ENCODE results near the gene CUL4A.

The CUL4A gene

DNA sequence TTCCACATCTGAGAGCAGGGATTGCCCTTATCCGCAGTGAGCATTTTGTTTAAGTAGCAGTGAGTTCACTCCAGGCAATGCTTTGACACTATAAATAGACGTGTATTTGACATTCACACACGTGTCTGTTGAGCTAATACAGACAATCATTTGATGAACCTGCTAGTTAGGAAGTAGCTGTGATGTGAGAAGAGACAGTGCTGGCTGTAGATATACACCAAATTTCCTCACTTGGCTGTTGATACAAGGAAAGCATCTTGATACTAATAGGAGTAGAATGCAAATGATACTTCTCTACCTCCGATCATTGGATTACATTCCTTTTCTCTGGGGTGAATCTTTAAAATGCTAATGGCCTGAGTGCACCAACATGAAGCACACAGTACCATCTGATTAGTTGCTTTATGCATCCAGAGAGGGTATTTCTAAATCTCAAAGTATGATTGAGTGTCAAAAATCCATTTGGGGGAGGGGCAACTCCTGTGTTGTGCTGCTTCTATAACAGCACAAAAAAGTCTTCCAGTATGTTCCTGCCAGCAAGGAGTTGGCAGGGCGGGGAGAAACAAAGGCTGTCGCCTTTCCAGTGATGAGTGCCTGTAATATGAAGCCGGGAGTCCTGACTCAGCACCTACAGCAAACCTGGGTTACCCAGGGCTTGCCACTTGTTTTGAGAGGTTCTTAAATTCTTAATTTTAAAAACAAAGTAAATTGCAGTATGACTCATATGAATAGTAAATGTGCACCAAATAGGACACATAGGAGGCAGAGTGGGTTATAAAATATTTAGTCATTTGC, 7.0 kb downstream of the CUL4A start (continued):
- TF ChIP-seq ZNF292 (tag by site-specific recombination; IDR thresholded peaks at IDR 0.05; ENCODE audit: borderline replicate concordance, low read depth) (no peak), ZNF366 (tag by site-specific recombination; conservative IDR thresholded peaks at IDR 0.05) (peak; percentile 67; the same call in 1 of the 2 replicates), ZNF501 (tag by site-specific recombination; IDR thresholded peaks at IDR 0.05) (0 out of 2 replicates have a peak, but pooled peaks have one; percentile 31), ZFP69B (tag by site-specific recombination; IDR thresholded peaks at IDR 0.05) (no peak), ZSCAN30 (tag by site-specific recombination; IDR thresholded peaks at IDR 0.05) (0 out of 2 replicates have a peak, but pooled peaks have one; percentile 15), ZNF48 (tag by site-specific recombination; IDR thresholded peaks at IDR 0.05) (no peak), ZNF211 (tag by site-specific recombination; IDR thresholded peaks at IDR 0.05; ENCODE audit: low read depth) (no peak), ZNF629 (tag by site-specific recombination; IDR thresholded peaks at IDR 0.05) (peak; percentile 46; the same call in 1 of the 2 replicates), ZNF184 (tag by site-specific recombination; IDR thresholded peaks at IDR 0.05) (0 out of 2 replicates have a peak, but pooled peaks have one; percentile 42), KLF10 (tag by site-specific recombination; IDR thresholded peaks at IDR 0.05) (peak; percentile 48; the same call in 1 of the 2 replicates), GFI1B (tag by site-specific recombination; IDR thresholded peaks at IDR 0.05) (no peak)
- TF ChIP-seq, protein P1, sequence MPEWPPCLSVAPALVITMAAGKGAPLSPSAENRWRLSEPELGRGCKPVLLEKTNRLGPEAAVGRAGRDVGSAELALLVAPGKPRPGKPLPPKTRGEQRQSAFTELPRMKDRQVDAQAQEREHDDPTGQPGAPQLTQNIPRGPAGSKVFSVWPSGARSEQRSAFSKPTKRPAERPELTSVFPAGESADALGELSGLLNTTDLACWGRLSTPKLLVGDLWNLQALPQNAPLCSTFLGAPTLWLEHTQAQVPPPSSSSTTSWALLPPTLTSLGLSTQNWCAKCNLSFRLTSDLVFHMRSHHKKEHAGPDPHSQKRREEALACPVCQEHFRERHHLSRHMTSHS (tag by site-specific recombination; IDR thresholded peaks at IDR 0.05): no peak
- TF ChIP-seq, protein P2, sequence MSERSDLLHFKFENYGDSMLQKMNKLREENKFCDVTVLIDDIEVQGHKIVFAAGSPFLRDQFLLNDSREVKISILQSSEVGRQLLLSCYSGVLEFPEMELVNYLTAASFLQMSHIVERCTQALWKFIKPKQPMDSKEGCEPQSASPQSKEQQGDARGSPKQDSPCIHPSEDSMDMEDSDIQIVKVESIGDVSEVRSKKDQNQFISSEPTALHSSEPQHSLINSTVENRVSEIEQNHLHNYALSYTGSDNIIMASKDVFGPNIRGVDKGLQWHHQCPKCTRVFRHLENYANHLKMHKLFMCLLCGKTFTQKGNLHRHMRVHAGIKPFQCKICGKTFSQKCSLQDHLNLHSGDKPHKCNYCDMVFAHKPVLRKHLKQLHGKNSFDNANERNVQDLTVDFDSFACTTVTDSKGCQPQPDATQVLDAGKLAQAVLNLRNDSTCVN (tag by site-specific recombination; optimal IDR thresholded peaks at IDR 0.05): no peak

DNA sequence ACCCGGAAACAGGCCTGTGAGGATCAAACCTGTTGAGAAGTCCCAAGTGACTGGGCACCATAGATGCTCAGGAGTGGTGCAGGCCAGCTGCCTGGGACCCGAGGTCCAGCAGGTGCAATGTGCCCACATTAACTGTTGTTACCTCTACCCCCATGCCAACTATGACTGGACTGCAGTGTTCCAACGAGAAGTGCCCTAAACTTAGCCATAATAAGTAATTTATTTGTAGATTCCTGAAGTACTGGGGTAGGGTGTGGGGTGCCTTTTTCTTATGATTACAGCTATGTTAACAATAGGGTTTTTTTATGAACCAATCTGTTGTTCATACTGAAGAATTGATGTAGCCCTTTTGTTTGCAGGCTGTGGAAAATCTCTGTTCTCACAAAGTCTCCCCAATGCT, 9.2 kb downstream of the CUL4A start:
- POLR2A ChIA-PET: interaction anchor here (1.4 kb wide), 1 partner anchor 9 kb away, joined by 4 read pairs; the partner anchor contains the start of gene CUL4A
- CTCF ChIA-PET: no interaction called here
- Histone ChIP-seq H3K27ac (ENCODE audit: extremely low read depth, low read depth, low read length) (no peak overlapping the region), H3K4me1 (ENCODE audit: control insufficient read depth, insufficient read depth, low read length) (peaks cover 6% of the 10 kb centered on the region; the same call in 1 of the 2 replicates), H3K36me3 (ENCODE audit: control insufficient read depth in 2 of 2, insufficient read depth in 1 of 2, low read length in 2 of 2) (peaks cover 0 to 46% of the 10 kb centered on the region in 2 experiments; a peak in 2 of 3 replicates), H3K4me3 (ENCODE audit: low read depth, low read length) (no peak overlapping the region), H3K9me3 (ENCODE audit: control insufficient read depth, insufficient read depth, low read depth, low read length) (no peaks in the 10 kb centered on the region)
- TF ChIP-seq PRDM1 (tag by site-specific recombination; IDR thresholded peaks at IDR 0.05) (no peak), KLF9 (tag by site-specific recombination; IDR thresholded peaks at IDR 0.05; ENCODE audit: low read depth) (no peak), ZNF133 (tag by site-specific recombination; IDR thresholded peaks at IDR 0.05) (no peak), ZNF202 (tag by site-specific recombination; IDR thresholded peaks at IDR 0.05; ENCODE audit: borderline replicate concordance) (no peak)
- TF ChIP-seq, protein P3, sequence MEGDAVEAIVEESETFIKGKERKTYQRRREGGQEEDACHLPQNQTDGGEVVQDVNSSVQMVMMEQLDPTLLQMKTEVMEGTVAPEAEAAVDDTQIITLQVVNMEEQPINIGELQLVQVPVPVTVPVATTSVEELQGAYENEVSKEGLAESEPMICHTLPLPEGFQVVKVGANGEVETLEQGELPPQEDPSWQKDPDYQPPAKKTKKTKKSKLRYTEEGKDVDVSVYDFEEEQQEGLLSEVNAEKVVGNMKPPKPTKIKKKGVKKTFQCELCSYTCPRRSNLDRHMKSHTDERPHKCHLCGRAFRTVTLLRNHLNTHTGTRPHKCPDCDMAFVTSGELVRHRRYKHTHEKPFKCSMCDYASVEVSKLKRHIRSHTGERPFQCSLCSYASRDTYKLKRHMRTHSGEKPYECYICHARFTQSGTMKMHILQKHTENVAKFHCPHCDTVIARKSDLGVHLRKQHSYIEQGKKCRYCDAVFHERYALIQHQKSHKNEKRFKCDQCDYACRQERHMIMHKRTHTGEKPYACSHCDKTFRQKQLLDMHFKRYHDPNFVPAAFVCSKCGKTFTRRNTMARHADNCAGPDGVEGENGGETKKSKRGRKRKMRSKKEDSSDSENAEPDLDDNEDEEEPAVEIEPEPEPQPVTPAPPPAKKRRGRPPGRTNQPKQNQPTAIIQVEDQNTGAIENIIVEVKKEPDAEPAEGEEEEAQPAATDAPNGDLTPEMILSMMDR (tag by site-specific recombination; IDR thresholded peaks at IDR 0.05): no peak
